NCI-H460 (cell line): Measurements from ENCODE around the gene CALM1. TPM values are rescaled to one million over a fixed set of nuclear protein-coding genes. Genes with fewer than 3 reads are reported as not detected.
"Not testable (repeated sequence)": the region's sequence is repeated elsewhere in the genome, so short reads cannot be mapped to it uniquely, and the experiment has no call there.

ENCODE experiments used
- DNase-seq: peaks from one replicate; pipeline ENCODE4 v3.0.0-alpha.2; 2016; ENCODE audit warnings: low read depth; ENCODE audit errors: extremely low read depth
- total RNA-seq: library from RNA; depleted of rRNA; stranded (reverse); fragments of >200 nt; shearing (Covaris generic); gene quantifications from 2 replicates; pipeline ENCODE4 v1.2.3, GENCODE V29; 2014

Gene CALM1
- total RNA-seq, 1 experiment from 2014 or later, result 672 TPM

GRCh38 chr14:90383126-90383730 is 13.6 kb upstream of the CALM1 start:
- DNase-seq, result peak; percentile 99

GRCh38 chr14:90383731-90384542 is 12.9 kb upstream of the CALM1 start:
- no peak for DNase-seq

- no peak for DNase-seq
Observed at GRCh38 chr14:90384543-90384911, 12.3 kb upstream of the CALM1 start.

- no peak for DNase-seq
Observed at GRCh38 chr14:90386321-90386720, 10.5 kb upstream of the CALM1 start.

- no peak for DNase-seq
Observed at GRCh38 chr14:90387206-90387760, 9.5 kb upstream of the CALM1 start.

GRCh38 chr14:90388437-90388836 is 8.4 kb upstream of the CALM1 start:
- DNase-seq, result peak; percentile 65

GRCh38 chr14:90388982-90389381 is 7.8 kb upstream of the CALM1 start:
- no peak for DNase-seq

GRCh38 chr14:90393966-90394365 is 2.9 kb upstream of the CALM1 start:
- DNase-seq, result no peak

- DNase-seq, result not testable (repeated sequence)
Observed at GRCh38 chr14:90394782-90395181, 2.0 kb upstream of the CALM1 start.

- peak; percentile 33 for DNase-seq
Observed at GRCh38 chr14:90397425-90398314, 841 bp downstream of the CALM1 start.

- peak; percentile 36 for DNase-seq
Observed at GRCh38 chr14:90398315-90398839, 1.5 kb downstream of the CALM1 start.

GRCh38 chr14:90398841-90399540 is 2.2 kb downstream of the CALM1 start:
- no peak for DNase-seq

- DNase-seq, result peak; percentile 94
Observed at GRCh38 chr14:90399541-90400444, 3.0 kb downstream of the CALM1 start.

GRCh38 chr14:90400904-90401561 is 4.2 kb downstream of the CALM1 start:
- DNase-seq, result no peak

- DNase-seq, result no peak
Observed at GRCh38 chr14:90402016-90402415, 5.2 kb downstream of the CALM1 start.

GRCh38 chr14:90403065-90403464 is 6.2 kb downstream of the CALM1 start:
- no peak for DNase-seq

GRCh38 chr14:90405101-90405500 is 8.3 kb downstream of the CALM1 start:
- DNase-seq, result no peak

GRCh38 chr14:90405755-90406154 is 8.9 kb downstream of the CALM1 start:
- no peak for DNase-seq

- no peak for DNase-seq
Observed at GRCh38 chr14:90406384-90406798, 9.6 kb downstream of the CALM1 start.
